SW 1271 (cell line): ENCODE results near the gene ZNF664.
A peak's percentile ranks its signal among the peaks of the same experiment; 100 is the strongest.

ENCODE experiments used
- DNase-seq, 2 experiments: peaks; one replicate each; lab custom pipeline; 2025; lab: John Stamatoyannopoulos, UW

The ZNF664 gene

GRCh38 chr12:123958876-123959275 is 14.1 kb upstream of the ZNF664 start:
- no peak for DNase-seq

- no peak for DNase-seq
Measured at GRCh38 chr12:123960029-123960735, 12.8 kb upstream of the ZNF664 start.

DNA sequence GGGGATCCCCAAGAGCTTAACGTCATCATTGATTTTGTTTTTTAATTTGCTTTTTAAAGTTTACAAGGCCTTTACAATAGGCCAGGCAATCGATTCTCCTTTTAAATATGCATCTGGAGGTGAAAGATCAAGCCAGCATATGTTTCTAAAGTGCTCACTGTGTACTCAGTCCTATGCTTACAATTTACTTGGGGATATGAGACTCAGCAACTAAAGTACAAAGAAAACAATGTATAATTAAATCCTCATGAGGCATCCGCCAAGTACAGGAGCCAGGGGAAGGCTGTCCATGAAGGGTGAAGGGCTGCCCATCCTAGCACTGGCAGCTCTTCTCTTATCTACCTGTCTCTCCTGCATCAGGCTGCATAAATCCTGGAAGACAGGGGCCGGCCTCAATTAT is 12.2 kb upstream of the ZNF664 start:
- DNase-seq = no peak

- no peak for DNase-seq
Measured at GRCh38 chr12:123961585-123962345, 11.2 kb upstream of the ZNF664 start.

DNA sequence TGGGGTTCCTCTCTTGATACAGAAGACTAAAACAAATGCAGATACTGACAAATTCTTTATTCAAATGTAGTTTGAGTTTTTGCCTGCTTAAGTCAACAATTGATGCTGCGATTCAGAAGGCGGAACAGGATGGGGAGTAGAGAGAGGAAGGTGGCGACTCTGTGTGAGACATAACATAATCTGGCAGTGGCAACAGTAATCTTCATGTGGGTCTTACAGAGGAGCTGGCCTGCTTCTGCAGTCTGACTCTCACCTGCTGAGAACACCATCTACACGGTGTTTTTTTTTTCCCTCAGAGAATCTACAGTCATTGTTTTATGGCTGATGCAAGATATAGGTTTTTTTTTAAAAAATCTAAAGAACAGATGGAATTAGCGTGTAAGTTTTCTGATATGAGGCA is 10.5 kb upstream of the ZNF664 start:
- no peak for DNase-seq

DNA sequence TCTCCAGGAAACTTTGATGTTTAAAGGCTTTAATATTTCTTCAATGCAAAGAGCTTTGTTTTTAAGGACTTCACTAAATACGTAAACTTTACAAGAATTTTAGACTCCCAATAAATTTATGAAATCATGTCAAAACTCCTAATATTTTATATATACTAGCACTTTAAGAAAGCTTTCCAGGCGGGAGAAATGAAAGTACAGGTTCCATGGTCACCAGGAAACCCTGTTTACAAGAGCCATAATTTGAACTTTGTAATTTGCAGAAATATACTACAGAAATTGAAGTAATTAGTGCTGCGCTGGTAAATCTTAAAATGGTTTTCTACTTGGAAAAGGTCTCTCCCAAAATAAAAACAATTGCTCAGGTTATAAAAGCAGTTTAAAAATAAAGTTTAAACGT is 9.2 kb upstream of the ZNF664 start:
- DNase-seq = no peak

DNA sequence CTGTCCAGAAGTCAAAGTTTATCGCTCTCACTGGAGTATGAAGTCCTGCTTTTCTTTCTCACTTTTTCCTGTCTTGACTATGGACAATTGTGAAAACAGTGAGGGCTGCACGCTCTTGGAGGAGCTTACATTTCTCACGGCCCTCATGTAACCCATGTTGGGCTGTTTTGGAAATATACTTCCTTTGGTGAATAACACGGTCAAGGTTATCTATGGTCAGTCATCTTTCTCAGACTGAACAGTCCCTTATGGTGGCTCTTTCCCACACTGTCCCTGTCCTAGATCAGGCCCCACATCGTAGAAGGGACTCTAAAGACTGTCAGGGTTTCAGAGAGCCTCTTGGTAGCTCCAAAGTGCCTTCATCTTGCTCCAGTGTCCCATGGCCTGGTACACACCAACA is 7.6 kb upstream of the ZNF664 start:
- no peak for DNase-seq

GRCh38 chr12:123966596-123966995 is 6.4 kb upstream of the ZNF664 start:
- DNase-seq = no peak

DNA sequence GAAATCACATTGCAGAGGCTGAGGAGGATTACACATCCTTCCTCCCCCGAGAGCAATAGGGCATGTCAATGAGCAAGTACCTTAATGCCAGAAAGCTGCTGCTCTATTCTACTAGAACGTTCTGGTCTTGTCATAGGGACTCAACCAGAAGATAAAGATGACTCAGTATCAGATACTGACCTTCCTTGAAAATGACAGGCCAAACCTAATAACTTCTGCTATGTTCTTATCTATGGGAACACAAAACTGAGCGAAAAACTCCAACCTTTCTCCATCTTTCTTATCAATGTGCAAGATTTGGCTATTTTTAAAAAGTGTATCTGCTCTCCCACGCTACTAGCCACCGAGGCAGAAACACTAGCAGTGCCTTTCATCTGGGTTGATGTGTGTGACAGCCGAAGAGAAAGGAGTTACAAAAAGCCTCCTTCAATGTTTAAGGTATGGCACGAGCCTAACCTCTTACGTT is 5.9 kb upstream of the ZNF664 start:
- no peak for DNase-seq

DNA sequence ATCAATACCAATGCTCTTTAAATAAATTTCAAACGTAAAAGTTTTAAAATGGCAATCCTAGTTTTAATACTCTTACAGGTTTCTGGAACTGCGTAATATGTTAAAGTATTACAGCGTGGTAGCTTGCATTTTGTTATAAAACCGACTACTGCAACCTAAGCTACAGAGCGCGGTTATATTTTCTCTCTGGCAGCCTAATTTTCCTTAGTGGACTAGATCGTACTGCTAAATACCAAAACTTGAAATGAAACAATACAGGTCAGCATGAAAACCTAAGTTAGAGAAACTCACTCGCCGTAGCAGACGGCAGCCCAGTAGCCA is 1.6 kb upstream of the ZNF664 start:
- DNase-seq = no peak

GRCh38 chr12:123971770-123972456 is 1.1 kb upstream of the ZNF664 start:
- peak in 1 of 2 experiments; percentile 9 for DNase-seq

- peak in 1 of 2 experiments; percentile 19 for DNase-seq
Measured at GRCh38 chr12:123973552-123974341, 732 bp downstream of the ZNF664 start.

GRCh38 chr12:123976227-123976826 is 3.3 kb downstream of the ZNF664 start:
- DNase-seq = no peak

GRCh38 chr12:123979566-123979965 is 6.6 kb downstream of the ZNF664 start:
- no peak for DNase-seq

- no peak for DNase-seq
Measured at GRCh38 chr12:123982269-123982668, 9.3 kb downstream of the ZNF664 start.

DNA sequence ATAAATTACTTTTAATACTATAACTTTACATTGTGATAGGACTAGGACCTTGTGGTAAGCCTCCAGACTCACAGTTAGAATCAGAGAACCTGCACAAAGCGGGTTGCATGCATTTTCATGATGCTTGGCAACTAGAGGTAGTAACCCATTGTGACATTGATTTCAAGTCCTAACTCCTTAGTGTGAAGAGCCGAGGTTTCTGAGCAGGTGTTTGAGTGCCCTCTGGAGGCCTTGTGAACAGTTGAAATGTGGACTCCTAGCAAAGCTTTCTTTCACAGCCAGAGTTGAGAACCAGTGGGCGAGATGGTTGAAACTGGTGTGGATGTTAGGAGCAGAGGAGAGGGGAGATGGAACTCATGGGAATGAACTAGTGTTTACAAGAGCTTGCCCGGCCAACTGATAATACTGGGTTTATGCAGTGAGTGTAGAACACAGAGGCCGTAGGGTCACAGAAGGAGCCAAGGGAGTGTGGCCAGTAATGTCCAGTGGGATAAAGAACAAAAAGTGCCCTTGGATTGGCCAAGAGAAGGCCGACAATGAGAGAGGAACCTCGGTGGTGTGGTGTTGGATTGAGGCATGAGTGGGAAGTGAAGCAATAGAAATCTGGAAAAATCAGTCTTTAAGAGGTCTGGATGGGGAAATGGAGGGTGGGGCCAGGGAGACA is 10.9 kb downstream of the ZNF664 start:
- peak in 1 of 2 experiments; percentile 48 for DNase-seq

DNA sequence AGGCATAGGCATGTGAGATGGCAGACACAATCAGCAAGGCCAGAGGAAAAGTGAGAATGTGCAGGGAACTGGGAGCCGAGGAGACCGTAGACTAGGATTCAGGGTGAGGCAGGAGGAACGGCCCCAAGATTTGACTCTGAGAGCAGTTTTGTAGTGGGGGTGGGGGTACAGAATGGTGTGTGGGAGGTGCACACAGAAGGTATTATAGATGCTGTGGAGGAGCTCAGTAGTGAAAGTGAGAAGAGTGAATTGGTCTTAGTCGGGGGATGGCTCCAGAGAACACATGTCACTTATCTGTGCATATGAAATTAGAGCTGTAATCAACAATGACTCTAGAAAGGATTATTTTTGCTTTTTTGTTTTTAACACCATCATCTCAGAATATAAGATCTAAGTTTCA is 11.9 kb downstream of the ZNF664 start:
- no peak for DNase-seq

- DNase-seq = no peak
Measured at GRCh38 chr12:123986374-123986965, 13.5 kb downstream of the ZNF664 start.

DNA sequence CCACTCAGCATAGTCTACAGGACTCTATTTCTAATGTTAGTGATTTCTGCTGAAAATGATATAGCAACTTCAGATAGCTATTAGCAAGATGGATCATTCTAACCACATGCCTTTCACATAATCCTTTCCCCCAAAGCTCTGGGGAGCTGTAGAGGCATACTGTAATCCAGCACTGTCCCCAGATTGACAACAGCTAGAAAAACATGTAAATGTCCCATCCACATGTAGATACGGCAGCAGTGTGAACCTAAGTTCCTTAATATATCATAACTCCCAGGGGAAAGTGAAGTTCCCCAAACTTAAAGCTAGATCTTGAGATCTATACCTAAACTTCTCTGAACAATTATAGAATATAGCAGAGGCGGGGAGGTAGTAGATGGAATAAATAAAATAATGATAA is 14.0 kb downstream of the ZNF664 start:
- DNase-seq = no peak

DNA sequence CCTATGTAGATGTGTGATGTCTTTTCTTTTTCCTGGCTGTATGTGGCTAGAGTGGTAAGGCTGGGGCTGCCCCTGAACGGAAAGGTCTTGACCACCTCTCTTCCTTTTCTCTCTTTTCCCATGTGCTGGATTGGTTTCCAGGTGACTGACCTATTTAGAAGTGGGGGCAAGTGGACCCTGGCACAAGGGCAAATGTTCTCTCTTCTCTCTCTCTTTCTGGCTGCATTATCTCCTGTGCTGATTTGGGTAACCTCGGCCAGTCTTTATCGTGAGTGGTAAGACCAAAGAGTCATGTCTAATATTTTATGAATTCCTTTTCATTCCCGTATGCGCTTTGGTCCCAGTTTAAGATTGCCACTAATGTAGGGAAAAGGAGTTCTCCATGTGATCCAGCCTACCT is 16.2 kb downstream of the ZNF664 start:
- DNase-seq = no peak

DNA sequence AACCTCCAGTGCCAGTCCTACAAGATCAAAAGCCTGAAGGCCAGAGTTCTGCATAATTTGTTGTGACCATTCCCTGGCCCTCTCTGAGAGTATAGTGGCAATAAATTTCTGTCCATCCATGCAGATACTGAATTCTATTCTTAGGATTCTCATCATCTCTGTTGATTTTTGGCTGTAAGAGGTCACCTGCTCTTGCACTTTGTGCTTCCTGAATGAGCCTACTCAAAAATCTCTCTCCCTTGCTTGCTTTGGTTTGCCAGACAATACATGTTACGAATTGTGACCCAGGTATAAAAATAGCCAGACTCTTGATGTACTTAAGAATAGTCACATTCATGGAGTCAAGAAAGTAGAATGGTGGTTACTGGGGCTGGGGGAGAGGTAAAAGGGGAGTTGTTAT is 16.7 kb downstream of the ZNF664 start:
- DNase-seq = no peak
